Measurements from ENCODE around the gene MYO1B.

The MYO1B gene

GRCh38 chr2:191432121-191432520 is 186.9 kb downstream of the MYO1B start:
- H3K4me3 ChIP-seq (replicated peaks; ENCODE audit: low read depth, low read length) = no peak overlapping the region
- TF ChIP-seq, protein P1, sequence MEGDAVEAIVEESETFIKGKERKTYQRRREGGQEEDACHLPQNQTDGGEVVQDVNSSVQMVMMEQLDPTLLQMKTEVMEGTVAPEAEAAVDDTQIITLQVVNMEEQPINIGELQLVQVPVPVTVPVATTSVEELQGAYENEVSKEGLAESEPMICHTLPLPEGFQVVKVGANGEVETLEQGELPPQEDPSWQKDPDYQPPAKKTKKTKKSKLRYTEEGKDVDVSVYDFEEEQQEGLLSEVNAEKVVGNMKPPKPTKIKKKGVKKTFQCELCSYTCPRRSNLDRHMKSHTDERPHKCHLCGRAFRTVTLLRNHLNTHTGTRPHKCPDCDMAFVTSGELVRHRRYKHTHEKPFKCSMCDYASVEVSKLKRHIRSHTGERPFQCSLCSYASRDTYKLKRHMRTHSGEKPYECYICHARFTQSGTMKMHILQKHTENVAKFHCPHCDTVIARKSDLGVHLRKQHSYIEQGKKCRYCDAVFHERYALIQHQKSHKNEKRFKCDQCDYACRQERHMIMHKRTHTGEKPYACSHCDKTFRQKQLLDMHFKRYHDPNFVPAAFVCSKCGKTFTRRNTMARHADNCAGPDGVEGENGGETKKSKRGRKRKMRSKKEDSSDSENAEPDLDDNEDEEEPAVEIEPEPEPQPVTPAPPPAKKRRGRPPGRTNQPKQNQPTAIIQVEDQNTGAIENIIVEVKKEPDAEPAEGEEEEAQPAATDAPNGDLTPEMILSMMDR (IDR thresholded peaks at IDR 0.05; ENCODE audit: low read depth, low read length, missing control alignments) = no peak
- DNase-seq (ENCODE audit: extremely low read depth, low read depth) = no peak

- H3K4me3 ChIP-seq (replicated peaks; ENCODE audit: low read depth, low read length) = no peak overlapping the region
- TF ChIP-seq, protein P1 (IDR thresholded peaks at IDR 0.05; ENCODE audit: low read depth, low read length, missing control alignments) = no peak
- no peak for DNase-seq (ENCODE audit: extremely low read depth, low read depth)
Measured at GRCh38 chr2:191434072-191434471, 188.9 kb downstream of the MYO1B start.

GRCh38 chr2:191435141-191435540 is 189.9 kb downstream of the MYO1B start:
- H3K4me3 ChIP-seq (replicated peaks; ENCODE audit: low read depth, low read length) = no peak overlapping the region
- TF ChIP-seq, protein P1 (IDR thresholded peaks at IDR 0.05; ENCODE audit: low read depth, low read length, missing control alignments) = no peak
- no peak for DNase-seq (ENCODE audit: extremely low read depth, low read depth)

DNA sequence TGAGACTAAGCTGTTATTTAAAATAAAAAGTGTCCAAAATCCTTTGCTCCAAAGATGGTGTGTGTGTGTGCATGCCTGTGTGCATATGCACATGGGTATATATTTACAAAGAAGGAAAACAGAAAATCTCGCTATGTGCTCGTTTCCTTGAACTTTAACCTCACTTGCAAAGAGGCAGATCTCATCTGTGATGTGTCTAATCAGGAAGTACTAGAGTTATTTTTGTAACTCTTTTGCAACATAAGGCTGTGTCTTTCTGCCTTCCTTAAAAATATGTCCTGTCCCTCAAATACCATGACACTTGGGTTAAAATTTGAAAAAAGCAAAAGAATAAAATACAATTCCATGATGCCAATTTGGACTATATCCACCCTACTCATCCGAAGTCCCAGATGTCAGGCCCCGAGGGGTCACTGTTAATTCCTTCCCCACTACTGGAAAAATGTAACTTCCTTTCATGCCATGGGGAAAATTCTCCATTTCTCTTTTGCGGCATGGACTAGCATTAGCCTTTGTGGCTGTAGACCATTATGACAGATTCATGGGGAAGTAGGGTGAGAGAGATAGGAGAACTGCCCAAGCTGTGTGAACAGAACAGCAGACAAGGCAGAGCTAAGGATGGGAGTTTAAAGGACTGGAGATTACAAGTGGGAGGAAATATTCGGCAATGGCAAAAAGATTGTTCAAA is 191.3 kb downstream of the MYO1B start:
- TF ChIP-seq, protein P1 (IDR thresholded peaks at IDR 0.05; ENCODE audit: low read depth, low read length, missing control alignments) = no peak
- no peak for DNase-seq (ENCODE audit: extremely low read depth, low read depth)
- H3K4me3 ChIP-seq (replicated peaks; ENCODE audit: low read depth, low read length) = no peak overlapping the region

DNA sequence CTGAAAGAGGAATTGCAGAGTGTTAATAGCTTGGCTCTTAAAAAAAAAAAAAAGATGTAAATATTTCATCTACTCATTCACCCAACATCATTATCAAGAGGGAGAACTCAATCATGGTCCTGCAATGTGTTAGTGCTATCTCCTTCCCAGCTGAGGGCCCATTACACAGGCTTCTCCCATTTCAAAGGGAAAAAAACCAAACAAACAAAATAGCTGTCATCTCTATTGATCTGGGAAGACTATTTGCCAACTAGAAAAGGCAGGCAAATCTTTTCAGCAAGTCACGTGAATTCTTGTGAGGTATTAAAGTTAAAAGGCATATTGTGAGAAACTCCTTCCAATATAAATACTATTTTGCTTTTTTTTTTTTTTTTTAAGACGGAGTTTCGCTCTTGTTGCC is 194.3 kb downstream of the MYO1B start:
- H3K4me3 ChIP-seq (replicated peaks; ENCODE audit: low read depth, low read length) = no peak overlapping the region
- no peak for DNase-seq (ENCODE audit: extremely low read depth, low read depth)
- TF ChIP-seq, protein P1 (IDR thresholded peaks at IDR 0.05; ENCODE audit: low read depth, low read length, missing control alignments) = no peak

- no peak overlapping the region for H3K4me3 ChIP-seq (replicated peaks; ENCODE audit: low read depth, low read length)
- TF ChIP-seq, protein P1 (IDR thresholded peaks at IDR 0.05; ENCODE audit: low read depth, low read length, missing control alignments) = no peak
- DNase-seq (ENCODE audit: extremely low read depth, low read depth) = peak; percentile 75
Measured at GRCh38 chr2:191441496-191442214, 196.5 kb downstream of the MYO1B start.
